ENCODE measurements around the gene NMRK2. TPM values are rescaled to one million over a fixed set of nuclear protein-coding genes. Genes with fewer than 3 reads are reported as not detected.

The NMRK2 gene
- total and polyA plus RNA-seq, 2 of the 13 experiments (the other 11 are each of a cell fraction or from before 2014, with no cell fraction given), result not detected

GRCh38 chr19:3980353-3981251, 47.7 kb downstream of the NMRK2 start (continued):
- TF ChIP-seq MXD1 (CRISPR knock-in tag; IDR thresholded peaks at IDR 0.05) (no peak), MBNL3 (CRISPR knock-in tag; conservative IDR thresholded peaks at IDR 0.05) (no peak), MAF1 (CRISPR knock-in tag; IDR thresholded peaks at IDR 0.05; ENCODE audit: borderline replicate concordance) (no peak), ZNF652 (CRISPR knock-in tag; IDR thresholded peaks at IDR 0.05; ENCODE audit: borderline replicate concordance, low read depth) (no peak), SRY (CRISPR knock-in tag; IDR thresholded peaks at IDR 0.05) (no peak), NR3C1 (CRISPR knock-in tag; IDR thresholded peaks at IDR 0.05) (no peak), CREB3 (CRISPR knock-in tag; IDR thresholded peaks at IDR 0.05) (no peak), POLR2A (IDR thresholded peaks at IDR 0.05; ENCODE audit: insufficient read depth in 1 of 2, low read depth in 2 of 2, low read length in 2 of 2) (peak in 1 of 2 experiments; percentile 54), REXO4 (CRISPR knock-in tag; IDR thresholded peaks at IDR 0.05; ENCODE audit: borderline replicate concordance) (no peak)

- ATAC-seq (no peak), DNase-seq (ENCODE audit: low spot score) (no peak), FAIRE-seq (no peak)
- H3K27ac ChIP-seq (ENCODE audit: extremely low read length, insufficient read depth, low read length), result no peak overlapping the region
- H4K20me1 ChIP-seq (ENCODE audit: insufficient read depth, low read length), result peaks cover 85% of the 10 kb centered on the region
- peaks cover 45% of the 10 kb centered on the region for H3K4me1 ChIP-seq (ENCODE audit: insufficient read depth, low read length)
- H2AFZ ChIP-seq (ENCODE audit: low read length), result no peak overlapping the region
- ChIA-PET CTCF (ENCODE audit: low intra/inter-chr PET ratio, low total read pairs) (no interaction called here), POLR2A (interaction anchor here (7.4 kb wide), 1 partner anchor 10 kb away, joined by 118 read pairs; the partner anchor contains the start of gene DAPK3)
- TF ChIP-seq POLR2G (IDR thresholded peaks at IDR 0.05; ENCODE audit: low read depth, low read length) (peak; percentile 28), SRSF1 (optimal IDR thresholded peaks at IDR 0.05; ENCODE audit: low read depth, low read length) (peak; percentile 20), RBM22 (optimal IDR thresholded peaks at IDR 0.05; ENCODE audit: low read length) (peak; percentile 11), ARID4A (CRISPR knock-in tag; IDR thresholded peaks at IDR 0.05; ENCODE audit: borderline replicate concordance) (peak; percentile 20; the same call in 1 of the 2 replicates), GPBP1L1 (CRISPR knock-in tag; IDR thresholded peaks at IDR 0.05) (no peak), CREBL2 (CRISPR knock-in tag; IDR thresholded peaks at IDR 0.05; ENCODE audit: borderline replicate concordance) (no peak)
- H3K79me2 ChIP-seq (ENCODE audit: insufficient read depth, low read length), result peaks cover 50% of the 10 kb centered on the region
- H3K36me3 ChIP-seq (replicated peaks in 1 of 2; ENCODE audit: control insufficient read depth in 1 of 2, insufficient read depth in 2 of 2, low read length in 2 of 2), result peaks cover 69 to 80% of the 10 kb centered on the region in 2 experiments
- H3K9ac ChIP-seq (ENCODE audit: insufficient read depth, low read depth, low read length), result no peak overlapping the region
- no peaks in the 10 kb centered on the region for H3K9me3 ChIP-seq (ENCODE audit: low read length)
- no peak overlapping the region for H3K4me2 ChIP-seq (ENCODE audit: low read depth, low read length)
- no peaks in the 10 kb centered on the region; a peak in 1 of 5 replicates for H3K27me3 ChIP-seq (ENCODE audit: control insufficient read depth in 1 of 2, insufficient read depth in 2 of 2, low read length in 2 of 2)
- no TSS peak for BruUV-seq (replicated peaks)
- no peak overlapping the region for H3K4me3 ChIP-seq (replicated peaks in 1 of 3; ENCODE audit: insufficient read depth in 1 of 3, low read depth in 2 of 3, low read length in 3 of 3)
- intact Hi-C loops (cut with micrococcal nuclease; ENCODE audit: unreplicated experiment) (no loop called here), in situ Hi-C loops (cut with HindIII; ENCODE audit: extremely low pct_ligation_motif_present, low pct_unique_long_range_greater_than_20kb) (no loop called here)
- 96% methylated on average over 10 of the region's 10 CpGs for WGBS (ENCODE audit: low lambda C conversion rate)
Measured at GRCh38 chr19:3981373-3981735, 48.5 kb downstream of the NMRK2 start.
